HEK293 (cell line): ENCODE measurements around the gene ZDHHC1.
A peak's percentile ranks its signal among the peaks of the same experiment; 100 is the strongest.

Experiments used
- CTCF ChIA-PET: fragments of 350-600 bp; formaldehyde crosslinking; extraction: SDS; loops from one replicate; lab custom pipeline; 2021; ENCODE audit warnings: antibody characterized with exemption; lab: Yijun Ruan, JAX
- POLR2A ChIA-PET: fragments of 300-600 bp; formaldehyde crosslinking; extraction: SDS; loops from one replicate; lab custom pipeline; 2020; ENCODE audit warnings: antibody characterized with exemption, inconsistent platforms; lab: Yijun Ruan, JAX
- H3K27ac ChIP-seq: fragments of 200-500 bp; sonication (Bioruptor generic); 2 replicates; pipeline ENCODE4 v1.5.1; 2014; ENCODE audit warnings: low read depth, low read length, control low read depth, inconsistent platforms; ENCODE audit errors: extremely low read depth
- H3K36me3 ChIP-seq, 2 experiments: fragments of 200-500 bp in 1 of 2; sonication (Bioruptor generic) in 1 of 2; 1 replicate in 1 of 2; 2 replicates in 1 of 2; pipeline ENCODE4 v1.5.1; 2014 to 2017; ENCODE audit warnings: inconsistent platforms in 2 of 2, low read length in 2 of 2; ENCODE audit not compliant: control insufficient read depth in 2 of 2, insufficient read depth in 1 of 2
- H3K4me1 ChIP-seq: fragments of 200-500 bp; sonication (Bioruptor generic); 2 replicates; pipeline ENCODE4 v1.5.1; 2014; ENCODE audit warnings: mild to moderate bottlenecking, low read length, inconsistent platforms; ENCODE audit not compliant: control insufficient read depth, insufficient read depth
- H3K4me3 ChIP-seq: 2 replicates; pipeline ENCODE4 v1.5.1; 2011; ENCODE audit warnings: low read depth, mild to moderate bottlenecking, control low read depth, low read length, moderate library complexity
- H3K9me3 ChIP-seq: fragments of 200-500 bp; sonication (Bioruptor generic); 2 replicates; pipeline ENCODE4 v1.5.1; 2014; ENCODE audit warnings: low read depth, low read length, inconsistent platforms; ENCODE audit not compliant: control insufficient read depth, insufficient read depth
- BCL11B ChIP-seq: fragments of 450-650 bp; formaldehyde crosslinking; IDR thresholded peaks from 2 replicates; pipeline ENCODE4 v1.5.1; 2016; ENCODE audit warnings: low read depth, missing biosample characterization, missing genetic modification characterization
- BCL6B ChIP-seq: fragments of 450-650 bp; formaldehyde crosslinking; IDR thresholded peaks from 2 replicates; pipeline ENCODE4 v1.5.1; 2017; ENCODE audit warnings: missing biosample characterization, missing genetic modification characterization
- CTCF ChIP-seq: fragments of 450-650 bp; formaldehyde crosslinking; IDR thresholded peaks from 2 replicates; pipeline ENCODE4 v1.5.1; 2016; ENCODE audit warnings: missing biosample characterization, missing genetic modification characterization
- FEZF1 ChIP-seq: fragments of 450-650 bp; formaldehyde crosslinking; IDR thresholded peaks from 2 replicates; pipeline ENCODE4 v1.5.1; 2016; ENCODE audit warnings: missing biosample characterization, missing genetic modification characterization
- IKZF3 ChIP-seq: fragments of 450-650 bp; IDR thresholded peaks from 2 replicates; pipeline ENCODE4 v1.5.0; 2018; ENCODE audit warnings: missing biosample characterization, mild to moderate bottlenecking, missing genetic modification characterization, moderate library complexity
- MZF1 ChIP-seq: fragments of 450-650 bp; formaldehyde crosslinking; IDR thresholded peaks from 2 replicates; pipeline ENCODE4 v1.5.1; 2017; ENCODE audit warnings: missing biosample characterization, missing genetic modification characterization, borderline replicate concordance
- REST ChIP-seq: fragments of 450-650 bp; formaldehyde crosslinking; IDR thresholded peaks from 2 replicates; pipeline ENCODE4 v1.5.1; 2016; ENCODE audit warnings: missing biosample characterization, missing genetic modification characterization
- SCRT2 ChIP-seq: fragments of 450-650 bp; formaldehyde crosslinking; IDR thresholded peaks from 2 replicates; pipeline ENCODE4 v1.5.1; 2016; ENCODE audit warnings: missing biosample characterization, missing genetic modification characterization
- ZNF121 ChIP-seq: fragments of 450-650 bp; formaldehyde crosslinking; IDR thresholded peaks from 2 replicates; pipeline ENCODE4 v1.5.1; 2016; ENCODE audit warnings: missing biosample characterization, missing genetic modification characterization
- ZNF211 ChIP-seq: fragments of 450-650 bp; formaldehyde crosslinking; IDR thresholded peaks from 2 replicates; pipeline ENCODE4 v1.5.1; 2016; ENCODE audit warnings: low read depth, missing biosample characterization, missing genetic modification characterization
- ZNF324 ChIP-seq: fragments of 450-650 bp; formaldehyde crosslinking; IDR thresholded peaks from 2 replicates; pipeline ENCODE4 v1.5.1; 2016; ENCODE audit warnings: missing biosample characterization, missing genetic modification characterization
- ZNF394 ChIP-seq: fragments of 450-650 bp; formaldehyde crosslinking; IDR thresholded peaks from 2 replicates; pipeline ENCODE4 v1.5.1; 2016; ENCODE audit warnings: missing biosample characterization, missing genetic modification characterization, mild to moderate bottlenecking, moderate library complexity, borderline replicate concordance
- ZNF664 ChIP-seq: fragments of 450-650 bp; formaldehyde crosslinking; IDR thresholded peaks from 2 replicates; pipeline ENCODE4 v1.5.1; 2016; ENCODE audit warnings: missing biosample characterization, missing genetic modification characterization
- ZNF670 ChIP-seq: fragments of 450-650 bp; formaldehyde crosslinking; IDR thresholded peaks from 2 replicates; pipeline ENCODE4 v1.5.1; 2016; ENCODE audit warnings: missing biosample characterization, missing genetic modification characterization, low read depth
- ZNF747 ChIP-seq: fragments of 450-650 bp; formaldehyde crosslinking; IDR thresholded peaks from 2 replicates; pipeline ENCODE4 v1.5.1; 2016; ENCODE audit warnings: missing biosample characterization, missing genetic modification characterization
- TF ChIP-seq, protein P1 (sequence below): fragments of 450-650 bp; formaldehyde crosslinking; IDR thresholded peaks from 2 replicates; pipeline ENCODE4 v1.5.0; 2017; ENCODE audit warnings: missing biosample characterization, missing genetic modification characterization, borderline replicate concordance
- TF ChIP-seq, protein P2 (sequence below): fragments of 450-650 bp; formaldehyde crosslinking; IDR thresholded peaks from 2 replicates; pipeline ENCODE4 v1.5.1; 2016; ENCODE audit warnings: missing biosample characterization, missing genetic modification characterization

Gene ZDHHC1

GRCh38 chr16:67405336-67405735 is 10.9 kb downstream of the ZDHHC1 start (continued):
- TF ChIP-seq, protein P1, sequence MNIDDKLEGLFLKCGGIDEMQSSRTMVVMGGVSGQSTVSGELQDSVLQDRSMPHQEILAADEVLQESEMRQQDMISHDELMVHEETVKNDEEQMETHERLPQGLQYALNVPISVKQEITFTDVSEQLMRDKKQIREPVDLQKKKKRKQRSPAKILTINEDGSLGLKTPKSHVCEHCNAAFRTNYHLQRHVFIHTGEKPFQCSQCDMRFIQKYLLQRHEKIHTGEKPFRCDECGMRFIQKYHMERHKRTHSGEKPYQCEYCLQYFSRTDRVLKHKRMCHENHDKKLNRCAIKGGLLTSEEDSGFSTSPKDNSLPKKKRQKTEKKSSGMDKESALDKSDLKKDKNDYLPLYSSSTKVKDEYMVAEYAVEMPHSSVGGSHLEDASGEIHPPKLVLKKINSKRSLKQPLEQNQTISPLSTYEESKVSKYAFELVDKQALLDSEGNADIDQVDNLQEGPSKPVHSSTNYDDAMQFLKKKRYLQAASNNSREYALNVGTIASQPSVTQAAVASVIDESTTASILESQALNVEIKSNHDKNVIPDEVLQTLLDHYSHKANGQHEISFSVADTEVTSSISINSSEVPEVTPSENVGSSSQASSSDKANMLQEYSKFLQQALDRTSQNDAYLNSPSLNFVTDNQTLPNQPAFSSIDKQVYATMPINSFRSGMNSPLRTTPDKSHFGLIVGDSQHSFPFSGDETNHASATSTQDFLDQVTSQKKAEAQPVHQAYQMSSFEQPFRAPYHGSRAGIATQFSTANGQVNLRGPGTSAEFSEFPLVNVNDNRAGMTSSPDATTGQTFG = no peak
- TF ChIP-seq ZNF670 (tag by site-specific recombination) (no peak), FEZF1 (tag by site-specific recombination) (no peak), ZNF394 (tag by site-specific recombination) (no peak), ZNF324 (no peak), ZNF211 (no peak), MZF1 (tag by site-specific recombination) (no peak)

DNA sequence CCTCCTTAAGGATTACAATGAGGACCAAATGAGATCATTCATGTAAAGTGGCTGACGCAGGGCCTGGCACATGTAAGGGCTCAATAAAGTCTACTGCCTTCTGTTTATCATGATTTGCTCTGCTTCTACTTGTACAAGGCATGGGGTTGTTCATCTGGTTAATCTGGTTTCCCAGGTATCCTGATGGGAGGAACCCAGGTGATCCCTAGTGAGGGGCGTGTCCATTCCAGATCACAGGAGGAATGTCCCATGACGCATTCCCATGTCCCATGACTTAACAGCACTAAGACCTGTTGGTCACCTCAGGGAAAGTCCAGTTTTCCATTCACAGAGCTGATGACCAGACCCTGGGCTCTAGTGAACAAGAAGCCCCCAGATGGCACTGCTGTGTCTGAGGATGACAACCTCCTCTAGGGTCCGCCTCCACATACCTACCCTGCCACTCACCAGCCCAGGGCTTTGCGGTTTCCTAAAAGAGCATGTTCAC is 11.5 kb downstream of the ZDHHC1 start:
- H3K4me1 ChIP-seq = no peaks in the 10 kb centered on the region
- H3K9me3 ChIP-seq = no peaks in the 10 kb centered on the region
- TF ChIP-seq SCRT2 (tag by site-specific recombination) = peak; percentile 39; the same call in 1 of the 2 replicates
- TF ChIP-seq, protein P2, sequence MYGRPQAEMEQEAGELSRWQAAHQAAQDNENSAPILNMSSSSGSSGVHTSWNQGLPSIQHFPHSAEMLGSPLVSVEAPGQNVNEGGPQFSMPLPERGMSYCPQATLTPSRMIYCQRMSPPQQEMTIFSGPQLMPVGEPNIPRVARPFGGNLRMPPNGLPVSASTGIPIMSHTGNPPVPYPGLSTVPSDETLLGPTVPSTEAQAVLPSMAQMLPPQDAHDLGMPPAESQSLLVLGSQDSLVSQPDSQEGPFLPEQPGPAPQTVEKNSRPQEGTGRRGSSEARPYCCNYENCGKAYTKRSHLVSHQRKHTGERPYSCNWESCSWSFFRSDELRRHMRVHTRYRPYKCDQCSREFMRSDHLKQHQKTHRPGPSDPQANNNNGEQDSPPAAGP (tag by site-specific recombination) = no peak
- H3K27ac ChIP-seq = no peak overlapping the region
- ChIA-PET CTCF (interaction anchor here (1.4 kb wide), 2 partner anchors 9 to 12 kb away, joined by 3 to 4 read pairs; partner anchors contain the start of gene ZDHHC1), POLR2A (no interaction called here)
- H3K4me3 ChIP-seq = no peak overlapping the region
- no peaks in the 10 kb centered on the region for H3K36me3 ChIP-seq

DNA sequence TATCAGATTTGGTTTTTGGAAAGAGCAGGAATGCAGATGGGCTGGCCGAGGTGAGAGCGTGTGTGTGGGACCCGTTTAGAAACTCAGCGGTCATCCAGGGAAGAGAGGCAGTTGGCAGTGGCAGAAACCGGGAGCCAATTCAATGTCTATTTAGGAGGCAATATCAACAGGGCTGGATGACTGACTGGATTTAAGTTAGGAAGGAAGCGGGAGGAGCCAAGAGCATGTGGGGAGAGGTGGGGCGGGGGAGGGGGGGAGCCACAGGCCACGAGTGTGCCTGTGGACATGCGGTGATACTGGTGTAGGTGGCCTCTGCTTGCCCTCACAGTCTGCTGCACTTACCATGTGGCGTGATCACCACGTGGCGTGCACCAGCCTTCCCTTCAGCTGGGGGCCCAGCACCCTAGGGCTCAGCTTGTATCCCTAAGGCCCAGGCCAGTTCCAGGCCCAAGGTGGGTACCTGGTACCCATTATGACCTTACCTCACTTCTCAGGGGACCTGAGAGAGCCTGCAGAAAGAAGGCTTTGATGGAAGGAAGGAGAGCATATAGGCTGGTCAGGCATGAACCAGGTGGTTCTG is 12.2 kb downstream of the ZDHHC1 start:
- H3K27ac ChIP-seq = no peak overlapping the region
- no peaks in the 10 kb centered on the region for H3K4me1 ChIP-seq
- no peaks in the 10 kb centered on the region for H3K9me3 ChIP-seq
- no peaks in the 10 kb centered on the region for H3K36me3 ChIP-seq
- ChIA-PET CTCF (interaction anchor here (1.0 to 1.4 kb wide), 3 partner anchors 10 to 24 kb away, joined by 3 to 4 read pairs (median 4); partner anchors contain the start of gene ZDHHC1), POLR2A (no interaction called here)
- H3K4me3 ChIP-seq = no peak overlapping the region
- TF ChIP-seq ZNF664 (tag by site-specific recombination) (no peak), ZNF747 (tag by site-specific recombination) (no peak), ZNF121 (tag by site-specific recombination) (no peak), BCL11B (no peak), CTCF (tag by site-specific recombination) (no peak), IKZF3 (no peak), BCL6B (no peak), REST (tag by site-specific recombination) (no peak)
